OCI-LY3 (cell line): ENCODE measurements around the gene DNAH10.

ENCODE experiments used
- EZH2phosphoT487 ChIP-seq: fragments of 200-600 bp; shearing (Covaris generic); IDR thresholded peaks from 2 replicates; pipeline ENCODE4 v1.6.1; 2018; ENCODE audit warnings: antibody characterized with exemption, mixed run types, low read depth
- TF ChIP-seq, protein P1 (sequence below): fragments of 200-600, 300-600 bp; sonication (generic); IDR thresholded peaks from 2 replicates; pipeline ENCODE4 v1.5.1; 2014; ENCODE audit warnings: antibody characterized with exemption, low read length, low read depth

DNA sequence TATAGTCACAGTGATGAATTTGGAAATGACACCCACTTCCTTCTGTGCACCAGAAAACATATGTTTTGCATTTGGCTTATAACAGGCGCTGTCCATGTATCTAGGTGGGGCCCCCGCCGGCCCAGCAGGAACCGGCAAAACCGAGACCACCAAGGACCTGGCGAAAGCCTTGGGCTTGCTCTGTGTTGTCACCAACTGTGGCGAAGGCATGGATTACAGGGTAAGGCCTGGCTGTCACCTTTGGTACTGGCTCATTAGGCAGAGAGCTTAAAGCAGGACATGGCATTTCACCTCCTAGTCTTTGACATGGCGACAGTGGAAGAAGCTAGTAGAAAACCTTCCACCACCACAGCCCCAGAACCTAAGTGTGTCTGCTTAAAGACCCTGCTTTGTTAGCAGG is 85.8 kb downstream of the DNAH10 start:
- TF ChIP-seq, protein P1, sequence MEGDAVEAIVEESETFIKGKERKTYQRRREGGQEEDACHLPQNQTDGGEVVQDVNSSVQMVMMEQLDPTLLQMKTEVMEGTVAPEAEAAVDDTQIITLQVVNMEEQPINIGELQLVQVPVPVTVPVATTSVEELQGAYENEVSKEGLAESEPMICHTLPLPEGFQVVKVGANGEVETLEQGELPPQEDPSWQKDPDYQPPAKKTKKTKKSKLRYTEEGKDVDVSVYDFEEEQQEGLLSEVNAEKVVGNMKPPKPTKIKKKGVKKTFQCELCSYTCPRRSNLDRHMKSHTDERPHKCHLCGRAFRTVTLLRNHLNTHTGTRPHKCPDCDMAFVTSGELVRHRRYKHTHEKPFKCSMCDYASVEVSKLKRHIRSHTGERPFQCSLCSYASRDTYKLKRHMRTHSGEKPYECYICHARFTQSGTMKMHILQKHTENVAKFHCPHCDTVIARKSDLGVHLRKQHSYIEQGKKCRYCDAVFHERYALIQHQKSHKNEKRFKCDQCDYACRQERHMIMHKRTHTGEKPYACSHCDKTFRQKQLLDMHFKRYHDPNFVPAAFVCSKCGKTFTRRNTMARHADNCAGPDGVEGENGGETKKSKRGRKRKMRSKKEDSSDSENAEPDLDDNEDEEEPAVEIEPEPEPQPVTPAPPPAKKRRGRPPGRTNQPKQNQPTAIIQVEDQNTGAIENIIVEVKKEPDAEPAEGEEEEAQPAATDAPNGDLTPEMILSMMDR: no peak
- no peak for TF ChIP-seq EZH2phosphoT487
